ENCODE measurements around the gene GPR31.
"Not testable (repeated sequence)": the region's sequence is repeated elsewhere in the genome, so short reads cannot be mapped to it uniquely, and the experiment has no call there.

DNA sequence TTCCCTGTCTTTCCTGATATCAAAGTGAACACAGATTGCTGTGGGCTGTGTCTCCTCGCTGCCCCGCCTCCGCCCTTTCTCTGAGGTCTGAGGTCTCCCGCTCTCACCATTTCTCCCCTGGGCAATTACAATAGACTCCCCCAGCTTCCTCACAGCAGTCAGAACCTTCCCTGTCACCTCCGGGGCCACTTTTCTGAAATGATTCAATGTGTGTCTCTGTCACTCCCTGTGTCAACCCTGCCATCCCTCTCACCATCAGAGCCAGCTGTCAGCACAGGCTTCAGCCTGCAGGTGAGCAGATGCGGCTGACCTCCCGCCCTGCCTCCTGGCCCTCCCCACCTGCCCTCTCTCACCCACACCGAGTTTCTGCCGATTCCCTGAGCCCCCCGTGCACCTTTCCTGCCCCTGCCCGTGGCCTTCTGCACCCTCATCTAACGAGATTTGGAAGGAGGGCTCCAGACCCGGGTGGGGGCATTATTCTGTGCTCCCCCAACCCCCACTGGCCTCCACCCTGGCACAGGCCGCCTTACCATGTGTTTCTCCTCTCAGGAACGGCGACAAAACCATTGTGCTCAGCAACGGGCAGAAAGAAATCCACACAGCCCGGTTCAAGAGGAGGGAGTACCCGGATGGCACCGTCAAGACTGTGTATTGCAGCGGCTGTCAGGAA is 38.3 kb upstream of the GPR31 start:
- TF ChIP-seq, protein P1, sequence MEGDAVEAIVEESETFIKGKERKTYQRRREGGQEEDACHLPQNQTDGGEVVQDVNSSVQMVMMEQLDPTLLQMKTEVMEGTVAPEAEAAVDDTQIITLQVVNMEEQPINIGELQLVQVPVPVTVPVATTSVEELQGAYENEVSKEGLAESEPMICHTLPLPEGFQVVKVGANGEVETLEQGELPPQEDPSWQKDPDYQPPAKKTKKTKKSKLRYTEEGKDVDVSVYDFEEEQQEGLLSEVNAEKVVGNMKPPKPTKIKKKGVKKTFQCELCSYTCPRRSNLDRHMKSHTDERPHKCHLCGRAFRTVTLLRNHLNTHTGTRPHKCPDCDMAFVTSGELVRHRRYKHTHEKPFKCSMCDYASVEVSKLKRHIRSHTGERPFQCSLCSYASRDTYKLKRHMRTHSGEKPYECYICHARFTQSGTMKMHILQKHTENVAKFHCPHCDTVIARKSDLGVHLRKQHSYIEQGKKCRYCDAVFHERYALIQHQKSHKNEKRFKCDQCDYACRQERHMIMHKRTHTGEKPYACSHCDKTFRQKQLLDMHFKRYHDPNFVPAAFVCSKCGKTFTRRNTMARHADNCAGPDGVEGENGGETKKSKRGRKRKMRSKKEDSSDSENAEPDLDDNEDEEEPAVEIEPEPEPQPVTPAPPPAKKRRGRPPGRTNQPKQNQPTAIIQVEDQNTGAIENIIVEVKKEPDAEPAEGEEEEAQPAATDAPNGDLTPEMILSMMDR (IDR thresholded peaks at IDR 0.05; ENCODE audit: insufficient read depth, low read length, poor library complexity, severe bottlenecking): not testable (repeated sequence)
- not testable (repeated sequence) for TF ChIP-seq EZH2phosphoT487 (conservative IDR thresholded peaks at IDR 0.05; ENCODE audit: low read length)

Data from SU-DHL-6 (cell line).